ENCODE measurements around the gene TRNT1. TPM values are rescaled to one million over a fixed set of nuclear protein-coding genes. Genes with fewer than 3 reads are reported as not detected.

The TRNT1 gene
- total RNA-seq, 1 experiment from 2014 or later, result 22.8 TPM

GRCh38 chr3:3081381-3082233 lies 45.1 kb upstream of the TRNT1 start:
- DNase-seq (ENCODE audit: low read depth, low spot score), result no peak
- no peaks in the 10 kb centered on the region for H3K9me3 ChIP-seq (ENCODE audit: control insufficient read depth, insufficient read depth, low read depth, low read length)
- H3K27me3 ChIP-seq (ENCODE audit: control insufficient read depth, insufficient read depth, low read length), result no peaks in the 10 kb centered on the region
- no peak for TF ChIP-seq TCF7L2 (IDR thresholded peaks at IDR 0.05; ENCODE audit: low read depth, low read length)
- TF ChIP-seq CTCF (IDR thresholded peaks at IDR 0.05), result no peak
- no peak for TF ChIP-seq SIN3A (IDR thresholded peaks at IDR 0.05; ENCODE audit: borderline replicate concordance, insufficient read depth, low read depth, low read length)
- TF ChIP-seq POLR2AphosphoS5 (IDR thresholded peaks at IDR 0.05; ENCODE audit: low read depth, low read length), result no peak
- TF ChIP-seq REST (IDR thresholded peaks at IDR 0.05; ENCODE audit: insufficient read depth in 1 of 2, low read depth in 2 of 2, low read length in 1 of 2), result no peak
- no TSS peak for BruUV-seq (replicated peaks)
- ChIA-PET CTCF (no interaction called here), POLR2A (no interaction called here)
- H3K27ac ChIP-seq (ENCODE audit: low read length), result no peak overlapping the region
- H3K36me3 ChIP-seq (ENCODE audit: control insufficient read depth, insufficient read depth, low read length), result no peaks in the 10 kb centered on the region
- in situ Hi-C loops (cut with HindIII; ENCODE audit: low pct_unique_long_range_greater_than_20kb, low sequenced_read_pairs), result no loop called here
- intact Hi-C loops (cut with micrococcal nuclease; ENCODE audit: unreplicated experiment), result no loop called here
- no peaks in the 10 kb centered on the region for H3K4me1 ChIP-seq (ENCODE audit: control insufficient read depth, insufficient read depth, low read length)
- ATAC-seq, result no peak
- no peak overlapping the region for H3K4me3 ChIP-seq (ENCODE audit: low read depth in 2 of 2, low read length in 2 of 2)

GRCh38 chr3:3082234-3082924 lies 44.4 kb upstream of the TRNT1 start:
- intact Hi-C loops (cut with micrococcal nuclease; ENCODE audit: unreplicated experiment) (no loop called here), in situ Hi-C loops (cut with HindIII; ENCODE audit: low pct_unique_long_range_greater_than_20kb, low sequenced_read_pairs) (no loop called here)
- ChIA-PET POLR2A (interaction anchor here (0.6 kb wide), 1 partner anchor 67 kb away, joined by 20 read pairs; no protein-coding TSS in a partner anchor), CTCF (no interaction called here)
- no peaks in the 10 kb centered on the region for H3K4me1 ChIP-seq (ENCODE audit: control insufficient read depth, insufficient read depth, low read length)
- no peak overlapping the region for H3K27ac ChIP-seq (ENCODE audit: low read length)
- ATAC-seq (no peak), DNase-seq (ENCODE audit: low read depth, low spot score) (no peak)
- no peaks in the 10 kb centered on the region for H3K36me3 ChIP-seq (ENCODE audit: control insufficient read depth, insufficient read depth, low read length)
- no peak overlapping the region for H3K4me3 ChIP-seq (ENCODE audit: low read depth in 2 of 2, low read length in 2 of 2)
- TF ChIP-seq POLR2AphosphoS5 (IDR thresholded peaks at IDR 0.05; ENCODE audit: low read depth, low read length) (no peak), CTCF (IDR thresholded peaks at IDR 0.05) (no peak), SIN3A (IDR thresholded peaks at IDR 0.05; ENCODE audit: borderline replicate concordance, insufficient read depth, low read depth, low read length) (no peak), TCF7L2 (IDR thresholded peaks at IDR 0.05; ENCODE audit: low read depth, low read length) (no peak), REST (IDR thresholded peaks at IDR 0.05; ENCODE audit: insufficient read depth in 1 of 2, low read depth in 2 of 2, low read length in 1 of 2) (no peak)
- BruUV-seq (replicated peaks), result no TSS peak
- H3K27me3 ChIP-seq (ENCODE audit: control insufficient read depth, insufficient read depth, low read length), result no peaks in the 10 kb centered on the region
- H3K9me3 ChIP-seq (ENCODE audit: control insufficient read depth, insufficient read depth, low read depth, low read length), result no peaks in the 10 kb centered on the region

Data from Panc1 (cell line).